PC-9 (cell line): Measurements from ENCODE around the gene MRPL58.
"Not testable (repeated sequence)": the region's sequence is repeated elsewhere in the genome, so short reads cannot be mapped to it uniquely, and the experiment has no call there.

ENCODE experiments used
- CTCF ChIP-seq: fragments of 200-600 bp; sonication (generic); conservative IDR thresholded peaks from 2 replicates; pipeline ENCODE4 v1.6.1; 2017; ENCODE audit warnings: mixed run types, antibody characterized with exemption, mild to moderate bottlenecking, moderate library complexity
- EZH2 ChIP-seq: fragments of 200-600 bp; sonication (generic); IDR thresholded peaks from 2 replicates; pipeline ENCODE4 v1.8.0; 2017; ENCODE audit warnings: antibody characterized with exemption, low read depth

- not testable (repeated sequence) for TF ChIP-seq EZH2, CTCF
Observed at GRCh38 chr17:74969501-74969900, 43.0 kb upstream of the MRPL58 start.
